HG03442 (cell line): ENCODE results near the gene NLRC4.
"Not testable (repeated sequence)": the region's sequence is repeated elsewhere in the genome, so short reads cannot be mapped to it uniquely, and the experiment has no call there.

Experiments used
- ATAC-seq: cut with Tn5 transposase; IDR thresholded peaks from one replicate; pipeline ENCODE4 v1.9.1; 2021; ENCODE audit warnings: mild to moderate bottlenecking, moderate library complexity; ENCODE audit not compliant: unreplicated experiment

NLRC4 gene

DNA sequence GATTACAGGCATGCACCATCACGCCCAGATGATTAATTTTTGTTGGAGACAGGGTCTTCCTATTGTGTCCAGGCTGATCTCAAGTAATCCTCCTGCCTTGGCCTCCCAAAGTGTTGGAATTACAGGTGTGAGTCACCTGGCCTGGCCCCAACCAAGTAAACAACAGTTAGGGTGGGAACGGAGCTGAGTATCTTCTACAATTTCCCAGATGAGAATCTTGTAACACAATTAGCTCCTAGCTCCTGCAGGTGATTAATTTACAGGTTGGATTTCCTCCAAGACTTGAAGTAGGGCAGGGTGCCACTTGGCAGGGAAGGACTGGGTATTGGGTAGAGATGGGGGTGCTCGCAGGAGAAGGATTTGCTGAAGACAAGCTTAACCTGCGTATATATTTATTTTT, 17.8 kb downstream of the NLRC4 start:
- ATAC-seq, result no peak

DNA sequence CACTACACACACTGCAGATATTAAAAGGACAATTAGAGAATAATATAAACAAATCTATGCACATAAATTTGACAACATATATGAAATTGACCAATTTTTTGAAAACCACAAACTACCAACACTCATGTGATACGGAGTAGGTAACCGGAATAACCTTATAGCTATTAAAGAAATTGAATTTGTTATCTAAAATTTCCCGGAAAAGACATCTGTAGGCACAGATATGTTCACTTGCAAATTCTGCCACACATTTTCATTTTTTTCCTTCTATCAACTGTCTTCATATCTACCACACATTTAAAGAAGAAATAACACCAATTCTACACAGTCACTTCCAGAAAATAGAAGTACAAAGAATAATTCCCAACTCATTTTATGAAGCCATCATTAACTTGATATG, 22.4 kb downstream of the NLRC4 start:
- ATAC-seq, result no peak

DNA sequence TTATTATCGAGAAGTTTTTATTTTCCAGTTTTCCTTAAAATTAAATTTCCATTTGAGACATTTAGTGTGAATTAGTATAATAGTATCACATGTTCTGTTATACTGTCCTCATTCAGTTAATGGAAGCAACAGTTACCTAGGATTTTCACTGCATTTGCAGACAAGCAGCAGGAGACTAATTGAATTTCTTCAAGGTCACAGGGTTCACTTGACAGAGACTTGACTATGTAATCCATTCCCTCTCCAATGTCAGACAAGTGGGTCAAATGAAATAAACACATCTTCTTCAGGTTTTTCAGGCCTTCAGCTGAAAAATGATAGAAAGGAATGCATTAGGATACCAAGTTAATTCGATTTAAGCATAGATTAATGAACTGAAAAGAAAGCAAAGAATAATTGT, 26.7 kb downstream of the NLRC4 start:
- ATAC-seq, result no peak

DNA sequence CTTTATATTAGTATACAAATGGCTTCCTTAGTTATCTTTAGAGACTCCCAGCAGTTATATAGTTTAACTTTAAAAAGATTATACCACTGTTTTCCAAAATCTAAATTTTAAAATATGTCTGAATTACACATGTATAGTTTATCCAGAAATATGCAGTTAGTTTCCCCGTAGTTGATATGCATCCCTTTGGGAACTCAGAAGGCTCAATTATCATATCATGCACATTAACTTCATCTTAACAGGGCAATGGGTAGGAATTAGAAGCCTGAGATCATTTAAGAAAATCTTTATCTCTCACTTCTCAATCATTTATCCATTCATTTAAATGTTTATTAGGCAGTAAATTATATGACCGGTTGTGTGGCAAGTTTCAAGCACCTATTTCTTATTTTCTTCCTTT, 27.2 kb downstream of the NLRC4 start:
- no peak for ATAC-seq

DNA sequence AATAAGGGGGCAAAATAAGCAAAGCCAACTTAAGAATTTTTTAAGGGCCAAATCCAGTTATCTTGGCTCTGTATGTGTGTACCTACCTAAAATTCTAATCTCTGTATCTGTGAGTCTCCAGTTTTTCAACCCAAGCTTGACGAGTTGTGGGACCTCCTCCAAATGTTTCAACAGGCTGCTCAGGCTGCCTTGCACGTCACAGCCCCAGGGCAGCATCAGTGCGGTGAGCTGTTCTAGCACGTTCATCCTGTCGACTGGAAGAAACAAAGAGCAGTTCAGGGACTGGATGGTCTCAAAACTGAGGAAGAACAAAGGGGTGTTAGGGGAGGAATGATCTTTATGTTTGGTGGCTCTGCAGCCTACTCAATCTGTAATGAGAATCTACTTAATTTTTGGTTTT, 29.4 kb downstream of the NLRC4 start:
- ATAC-seq, result no peak

DNA sequence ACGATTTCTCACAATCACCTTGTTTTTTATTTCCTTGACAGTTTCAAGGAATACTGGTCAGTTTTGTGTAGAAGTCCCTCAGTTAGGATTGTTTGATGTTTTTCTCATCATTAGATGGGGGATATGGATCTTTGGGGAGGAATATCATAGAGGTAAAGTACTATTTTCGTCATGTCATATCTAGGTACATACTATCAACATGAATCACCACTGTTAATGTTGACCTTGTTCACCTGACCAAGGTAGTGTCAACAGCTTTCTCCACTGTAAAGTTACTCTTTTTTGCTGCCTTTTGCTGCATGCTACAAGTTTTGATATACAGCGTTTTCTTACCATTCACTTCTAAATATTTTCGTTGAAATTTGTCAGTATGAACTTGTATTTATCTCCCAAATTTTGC, 32.7 kb downstream of the NLRC4 start:
- no peak for ATAC-seq

DNA sequence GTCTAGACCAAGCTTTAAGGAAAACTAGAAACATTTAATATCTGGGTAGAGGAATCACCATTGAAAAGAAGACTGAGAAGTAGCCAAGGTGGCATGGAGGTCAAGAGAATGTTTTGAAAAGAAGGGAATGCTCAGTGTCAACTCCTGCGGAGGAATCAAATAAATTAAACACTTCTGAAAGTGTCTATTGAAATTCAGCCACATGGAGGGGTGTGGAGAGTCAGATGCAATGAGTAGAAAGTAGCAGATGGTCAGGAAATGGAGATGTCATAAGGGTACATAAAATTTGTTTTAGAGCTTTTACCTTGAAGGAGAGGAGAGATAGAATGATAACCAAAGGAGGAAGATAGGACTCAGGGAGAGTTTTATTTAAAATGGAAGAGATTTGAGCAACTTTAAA, 35.1 kb downstream of the NLRC4 start:
- ATAC-seq, result no peak

DNA sequence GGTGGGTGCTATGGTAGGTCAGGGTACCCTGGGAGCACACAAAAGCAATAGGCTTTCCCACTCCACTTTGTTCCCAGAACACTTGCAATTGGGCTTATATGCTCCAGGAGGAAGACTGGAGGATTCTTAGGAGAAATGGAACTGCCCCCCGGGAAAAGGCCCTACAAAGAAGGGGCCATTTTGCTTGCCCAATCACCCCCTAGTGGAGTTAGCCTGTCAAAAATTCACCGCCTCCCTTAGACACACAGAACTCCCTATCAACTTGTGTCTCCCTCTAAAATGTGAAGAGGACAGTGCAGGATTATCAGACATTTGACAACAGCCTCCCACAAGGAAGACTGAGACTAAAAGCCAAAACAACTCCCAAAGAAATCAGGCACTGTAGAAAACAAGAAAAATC, 36.5 kb downstream of the NLRC4 start:
- no peak for ATAC-seq

DNA sequence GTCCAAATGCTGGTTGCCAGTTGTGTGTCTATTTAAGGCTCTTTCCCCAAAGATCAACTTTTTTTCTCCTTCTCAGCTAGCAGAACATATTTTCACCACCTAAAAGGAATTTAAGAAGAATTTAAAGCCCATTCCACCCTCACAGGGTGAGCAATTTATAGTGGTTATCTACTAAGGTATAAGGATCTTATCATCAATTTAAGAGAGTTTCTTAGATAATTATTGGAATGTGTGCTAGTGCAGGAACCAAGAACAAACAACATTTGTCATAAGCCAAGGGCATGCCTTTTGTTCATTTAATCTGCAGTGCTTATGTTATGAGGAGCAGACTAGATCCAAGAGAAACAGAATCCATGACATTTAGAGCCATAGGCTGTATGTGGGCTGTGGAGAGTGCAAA, 37.2 kb downstream of the NLRC4 start:
- ATAC-seq, result no peak

DNA sequence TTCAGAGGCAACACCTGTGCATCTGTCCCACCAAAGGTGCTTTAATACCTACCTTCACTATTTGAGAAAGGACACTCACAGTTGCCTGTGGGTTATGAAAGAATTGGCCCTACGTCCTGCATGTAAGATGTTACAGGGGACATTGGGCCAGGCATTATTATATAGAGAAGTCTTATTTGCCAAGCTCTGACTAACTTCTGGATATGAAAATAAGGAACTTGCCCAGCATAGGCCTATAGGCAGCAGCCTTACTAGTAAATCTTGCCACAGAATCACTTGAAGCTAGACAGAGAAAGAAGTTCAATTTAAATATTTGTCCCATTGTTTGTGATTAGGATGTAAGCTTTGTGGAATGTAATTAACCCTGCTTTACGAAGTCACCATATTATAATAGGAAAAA, 41.7 kb downstream of the NLRC4 start:
- ATAC-seq, result no peak

DNA sequence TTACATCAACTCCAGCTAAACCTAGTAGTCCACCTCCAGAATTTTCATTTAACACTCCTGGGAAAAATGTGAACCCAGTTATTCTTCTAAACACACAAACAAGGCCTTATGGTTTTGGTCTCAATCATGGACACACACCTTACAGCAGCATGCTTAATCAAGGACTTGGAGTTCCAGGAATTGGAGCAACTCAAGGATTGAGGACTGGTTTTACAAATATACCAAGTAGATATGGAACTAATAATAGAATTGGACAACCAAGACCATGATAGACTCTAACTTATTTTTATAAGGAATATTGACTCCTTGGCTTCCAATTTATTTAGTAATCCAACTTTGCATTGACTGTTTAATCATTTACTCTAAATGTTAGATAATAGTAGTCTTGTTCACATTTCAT, 44.2 kb downstream of the NLRC4 start:
- ATAC-seq, result no peak

DNA sequence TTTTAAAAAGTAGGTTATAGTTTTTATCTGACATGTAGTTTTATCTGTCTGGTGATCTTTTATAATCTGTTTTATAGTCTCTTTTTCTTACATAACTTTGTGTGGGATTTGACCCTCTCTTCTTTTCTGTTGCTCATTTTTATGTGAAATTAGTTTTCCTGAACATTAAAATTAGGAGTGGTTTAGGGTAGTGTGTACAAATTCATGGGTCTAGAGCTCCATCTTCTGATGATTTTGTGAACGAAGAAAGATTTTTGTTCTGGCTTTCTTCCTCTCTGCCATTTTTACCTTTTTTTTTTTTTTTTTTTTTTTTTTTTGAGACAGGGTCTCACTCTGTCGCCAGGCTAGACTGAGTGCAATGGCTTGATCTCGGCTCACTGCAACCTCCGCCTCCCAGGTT, 52.4 kb downstream of the NLRC4 start:
- no peak for ATAC-seq

DNA sequence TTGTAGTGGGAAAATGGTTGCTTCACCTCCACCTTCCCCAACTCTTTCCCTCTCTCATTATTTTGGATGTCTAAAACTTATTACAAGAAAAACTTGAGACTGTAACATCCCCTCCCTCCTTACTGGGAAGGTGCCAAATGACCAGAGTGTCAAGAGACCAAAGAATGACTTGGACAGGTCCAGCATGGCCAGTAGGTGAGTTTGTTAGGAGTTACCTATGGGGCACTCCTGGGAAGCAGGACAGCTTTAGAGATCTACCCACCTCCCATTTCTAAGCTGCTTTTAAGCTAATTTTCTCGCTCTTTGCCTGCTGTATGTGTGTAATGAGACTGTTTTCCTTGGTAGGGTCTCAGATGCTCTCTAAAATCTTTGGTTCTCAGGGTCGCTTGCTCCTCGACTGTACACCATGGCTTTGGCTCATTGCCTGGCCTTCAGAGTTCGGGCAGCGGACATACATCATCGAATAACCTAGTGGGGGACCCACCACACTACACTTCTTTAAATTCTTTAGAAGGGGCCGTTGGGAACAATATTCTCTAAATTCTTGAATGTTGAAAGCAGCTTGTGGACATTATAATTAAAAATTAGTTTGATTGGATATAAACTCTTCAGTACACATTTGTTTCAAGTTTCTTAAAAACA, 53.8 kb downstream of the NLRC4 start:
- no peak for ATAC-seq

DNA sequence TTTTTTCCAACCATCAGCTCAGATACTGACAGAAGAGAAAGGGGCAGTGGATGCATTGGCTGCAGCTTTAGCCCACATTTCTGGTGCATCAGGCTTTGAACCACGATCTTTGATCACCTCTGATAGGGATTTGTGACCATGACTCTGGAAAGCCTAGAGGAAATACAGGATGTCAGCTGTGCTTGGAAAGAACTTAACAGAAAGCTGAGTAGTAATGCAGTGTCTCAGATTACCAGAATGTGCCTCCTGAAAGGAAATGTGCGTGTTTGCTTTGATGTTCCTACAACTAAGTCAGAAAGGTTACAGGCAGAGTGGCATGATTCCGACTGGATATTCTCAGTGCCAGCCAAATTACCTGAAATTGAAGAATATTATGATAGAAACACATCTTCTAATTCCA, 61.3 kb downstream of the NLRC4 start:
- ATAC-seq, result not testable (repeated sequence)

DNA sequence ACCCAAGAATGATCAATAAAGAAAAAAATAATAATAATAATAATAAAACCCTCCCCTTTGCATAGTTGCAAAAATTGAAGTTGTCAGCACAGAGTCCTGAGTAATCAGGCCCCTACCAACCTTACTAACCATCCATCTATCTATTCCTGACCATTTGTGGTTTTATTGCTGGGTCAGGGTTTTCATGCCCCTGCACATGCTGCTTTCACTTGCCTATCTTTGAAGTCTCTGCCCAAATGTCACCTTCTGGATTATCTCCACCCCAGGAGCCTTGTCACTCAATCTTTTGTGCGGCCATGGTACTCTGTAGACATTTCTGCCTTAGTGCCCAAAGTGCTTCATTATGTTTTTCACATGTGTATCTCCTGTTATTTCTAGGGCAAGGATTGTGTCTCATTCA, 63.9 kb downstream of the NLRC4 start:
- ATAC-seq, result no peak

DNA sequence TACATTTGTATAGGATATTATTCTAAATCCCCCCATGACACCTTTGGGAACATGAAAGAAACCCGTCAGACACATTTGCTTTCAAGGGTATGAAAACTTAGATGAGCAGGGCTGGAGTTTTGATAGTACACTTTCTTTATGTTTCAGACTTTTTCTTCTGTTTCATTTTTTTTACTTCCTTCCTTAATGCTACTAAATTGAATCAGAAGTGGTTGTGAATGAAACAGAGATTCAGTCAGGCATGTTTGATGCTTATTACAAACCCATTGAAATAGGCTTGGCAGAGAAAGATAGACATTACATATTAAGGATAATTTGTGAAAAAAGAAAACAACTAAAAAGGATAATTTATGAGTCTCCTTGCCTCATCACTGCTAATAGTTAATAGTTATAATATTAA, 72.3 kb downstream of the NLRC4 start:
- no peak for ATAC-seq

DNA sequence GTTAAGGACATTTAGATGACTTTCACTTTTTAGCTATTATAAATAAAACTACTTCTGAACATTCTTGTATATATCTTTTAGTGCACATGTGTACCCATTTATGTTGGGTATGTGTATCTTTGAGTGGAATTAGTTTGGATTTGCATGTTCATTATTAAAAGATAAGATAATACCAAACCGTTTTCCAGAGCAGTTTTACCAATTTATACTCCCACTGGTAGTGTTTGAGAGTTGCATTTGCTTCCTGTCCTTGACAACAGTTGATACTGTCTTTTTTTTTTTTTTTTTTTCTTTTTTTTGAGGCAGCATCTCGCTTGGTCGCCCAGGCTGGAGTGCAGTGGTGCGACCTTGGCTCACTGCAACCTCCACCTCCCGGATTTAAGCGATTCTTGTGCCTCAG, 75.7 kb downstream of the NLRC4 start:
- ATAC-seq, result peak; percentile 10

DNA sequence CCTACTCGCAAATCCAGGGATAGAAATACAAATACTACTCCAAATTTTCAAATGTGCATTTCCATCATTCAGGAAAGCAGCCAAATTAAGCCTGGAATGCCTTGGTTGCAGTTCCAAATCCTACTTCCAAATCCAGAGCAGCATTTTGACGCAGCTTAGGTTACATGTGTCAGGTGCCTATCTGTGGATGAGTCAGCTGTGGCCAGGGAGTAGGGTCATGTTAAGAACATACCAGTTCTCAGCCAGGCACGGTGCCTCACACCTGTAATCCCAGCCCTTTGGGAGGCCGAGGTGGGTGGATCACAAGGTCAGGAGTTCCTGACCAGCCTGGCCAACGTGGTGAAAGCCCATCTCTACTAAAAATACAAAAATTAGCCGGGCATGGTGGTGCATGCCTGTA, 82.0 kb downstream of the NLRC4 start:
- ATAC-seq, result no peak
